Bronchial epithelial cell (primary cell): ENCODE results near the gene SESN2. TPM values are rescaled to one million over a fixed set of nuclear protein-coding genes. Genes with fewer than 3 reads are reported as not detected.

Experiments used
- DNase-seq: peaks from one replicate; pipeline ENCODE4 v3.0.0-alpha.2; 2010; ENCODE audit warnings: low read depth
- FAIRE-seq: peaks from 2 replicates; lab custom pipeline; 2011; peaks lifted over from hg19 to GRCh38; lab: Jason Lieb, UNC
- H3K27me3 ChIP-seq: 2 replicates; pipeline ENCODE4 v1.5.1; 2011; ENCODE audit warnings: low read length; ENCODE audit not compliant: control insufficient read depth, insufficient read depth
- H3K36me3 ChIP-seq: 2 replicates; pipeline ENCODE4 v1.5.1; 2011; ENCODE audit warnings: low read length; ENCODE audit not compliant: control insufficient read depth, insufficient read depth
- H3K4me3 ChIP-seq: 2 replicates; pipeline ENCODE4 v1.5.1; 2011; ENCODE audit warnings: mild to moderate bottlenecking, low read depth, low read length, control low read depth
- total RNA-seq: library from RNA; depleted of rRNA; stranded (reverse); fragments of >200 nt; gene quantifications from 2 replicates; pipeline ENCODE4 v1.2.1, GENCODE V29; 2014
- TF ChIP-seq, protein P1 (sequence below): IDR thresholded peaks from 2 replicates; pipeline ENCODE4 v1.5.1; 2011; ENCODE audit warnings: mild to moderate bottlenecking, moderate library complexity, low read length, control low read depth, inconsistent platforms; ENCODE audit not compliant: insufficient read depth, severe bottlenecking

Gene SESN2
- total RNA-seq, 1 donor from 2014 or later = 24.2 TPM

DNA sequence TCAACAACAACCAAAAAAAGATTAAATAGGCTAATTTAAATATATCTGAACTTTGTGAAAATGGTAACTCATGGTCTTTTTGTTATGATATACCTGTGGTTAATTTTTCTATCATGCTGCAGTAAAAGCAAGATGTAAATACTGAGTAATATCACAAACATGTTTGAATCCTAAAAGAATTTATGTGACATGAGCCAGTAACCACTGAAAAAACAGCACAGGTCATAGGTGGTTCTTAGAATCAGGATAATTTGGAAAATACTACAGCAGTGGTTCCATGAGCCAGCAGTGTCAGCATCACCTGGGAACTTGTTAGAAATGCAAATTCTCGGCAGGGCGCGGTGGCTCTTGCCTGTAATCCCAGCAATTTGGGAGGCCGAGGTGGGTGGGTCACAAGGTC lies 19.3 kb upstream of the SESN2 start:
- DNase-seq (no peak), FAIRE-seq (no peak)
- H3K4me3 ChIP-seq = no peak overlapping the region
- TF ChIP-seq, protein P1, sequence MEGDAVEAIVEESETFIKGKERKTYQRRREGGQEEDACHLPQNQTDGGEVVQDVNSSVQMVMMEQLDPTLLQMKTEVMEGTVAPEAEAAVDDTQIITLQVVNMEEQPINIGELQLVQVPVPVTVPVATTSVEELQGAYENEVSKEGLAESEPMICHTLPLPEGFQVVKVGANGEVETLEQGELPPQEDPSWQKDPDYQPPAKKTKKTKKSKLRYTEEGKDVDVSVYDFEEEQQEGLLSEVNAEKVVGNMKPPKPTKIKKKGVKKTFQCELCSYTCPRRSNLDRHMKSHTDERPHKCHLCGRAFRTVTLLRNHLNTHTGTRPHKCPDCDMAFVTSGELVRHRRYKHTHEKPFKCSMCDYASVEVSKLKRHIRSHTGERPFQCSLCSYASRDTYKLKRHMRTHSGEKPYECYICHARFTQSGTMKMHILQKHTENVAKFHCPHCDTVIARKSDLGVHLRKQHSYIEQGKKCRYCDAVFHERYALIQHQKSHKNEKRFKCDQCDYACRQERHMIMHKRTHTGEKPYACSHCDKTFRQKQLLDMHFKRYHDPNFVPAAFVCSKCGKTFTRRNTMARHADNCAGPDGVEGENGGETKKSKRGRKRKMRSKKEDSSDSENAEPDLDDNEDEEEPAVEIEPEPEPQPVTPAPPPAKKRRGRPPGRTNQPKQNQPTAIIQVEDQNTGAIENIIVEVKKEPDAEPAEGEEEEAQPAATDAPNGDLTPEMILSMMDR = no peak
- no peaks in the 10 kb centered on the region for H3K36me3 ChIP-seq
- H3K27me3 ChIP-seq = no peaks in the 10 kb centered on the region

DNA sequence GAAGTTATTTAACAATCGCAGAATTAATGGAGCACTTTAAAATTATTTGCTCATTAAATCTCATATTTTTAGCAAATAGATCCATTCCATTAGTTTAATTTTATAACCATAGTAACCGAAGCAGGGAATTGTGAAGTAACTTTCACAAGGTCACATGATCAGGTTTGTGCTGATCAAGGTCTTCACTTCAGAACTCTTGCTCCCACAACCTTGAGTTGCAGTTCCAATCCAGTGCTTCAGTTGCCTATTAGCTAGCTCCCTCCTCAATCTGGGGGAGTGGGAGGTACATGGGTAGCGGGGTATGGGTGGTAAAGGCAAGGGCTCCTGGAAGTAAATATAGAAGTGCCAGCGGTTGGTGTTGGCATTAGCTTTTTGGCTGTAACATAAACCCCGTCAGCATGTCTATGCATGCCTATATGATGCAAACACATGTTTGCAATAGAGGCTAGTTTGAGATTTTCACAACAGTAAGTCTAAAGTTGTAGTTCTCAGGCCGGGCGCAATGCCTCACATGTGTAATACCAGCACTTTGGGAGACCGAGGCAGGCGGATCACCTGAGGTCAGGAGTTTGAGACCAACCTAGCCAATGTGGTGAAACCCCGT lies 17.6 kb upstream of the SESN2 start:
- DNase-seq (peak; percentile 95), FAIRE-seq (no peak)
- H3K27me3 ChIP-seq = no peaks in the 10 kb centered on the region
- no peak overlapping the region for H3K4me3 ChIP-seq
- TF ChIP-seq, protein P1 = no peak
- H3K36me3 ChIP-seq = no peaks in the 10 kb centered on the region

DNA sequence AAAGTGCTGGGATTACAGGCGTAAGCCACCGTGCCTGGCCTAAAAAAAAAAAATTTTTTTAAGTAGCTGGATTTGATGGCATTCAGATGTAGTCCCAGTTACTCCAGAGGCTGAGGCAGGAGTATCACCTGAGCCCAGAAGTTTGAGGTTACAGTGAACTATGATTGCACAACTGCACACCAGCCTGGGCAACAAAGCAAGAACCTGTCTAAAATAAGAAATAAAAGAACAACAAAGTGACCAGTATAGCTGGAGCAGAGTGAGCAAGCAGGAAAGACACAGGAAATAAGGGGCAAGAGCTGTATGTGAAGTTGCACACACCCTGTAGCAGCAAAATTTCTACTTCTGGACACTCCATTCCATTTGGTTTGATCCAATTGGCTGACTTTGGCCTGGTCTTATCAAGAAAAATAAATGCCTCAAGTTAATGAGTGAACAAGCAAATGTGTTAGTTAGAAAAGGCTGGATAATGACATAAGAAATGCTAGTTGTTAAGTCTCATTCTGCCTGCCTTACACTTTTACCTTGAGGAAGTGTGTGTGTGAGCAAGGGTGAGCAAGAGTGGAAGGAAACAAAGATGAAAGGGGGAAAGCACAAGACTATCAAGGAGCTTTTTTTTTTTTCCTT lies 15.5 kb upstream of the SESN2 start:
- H3K27me3 ChIP-seq = no peaks in the 10 kb centered on the region
- peak; percentile 44 for DNase-seq
- no peaks in the 10 kb centered on the region for H3K36me3 ChIP-seq
- TF ChIP-seq, protein P1 = no peak
- no peak for FAIRE-seq
- no peak overlapping the region for H3K4me3 ChIP-seq

DNA sequence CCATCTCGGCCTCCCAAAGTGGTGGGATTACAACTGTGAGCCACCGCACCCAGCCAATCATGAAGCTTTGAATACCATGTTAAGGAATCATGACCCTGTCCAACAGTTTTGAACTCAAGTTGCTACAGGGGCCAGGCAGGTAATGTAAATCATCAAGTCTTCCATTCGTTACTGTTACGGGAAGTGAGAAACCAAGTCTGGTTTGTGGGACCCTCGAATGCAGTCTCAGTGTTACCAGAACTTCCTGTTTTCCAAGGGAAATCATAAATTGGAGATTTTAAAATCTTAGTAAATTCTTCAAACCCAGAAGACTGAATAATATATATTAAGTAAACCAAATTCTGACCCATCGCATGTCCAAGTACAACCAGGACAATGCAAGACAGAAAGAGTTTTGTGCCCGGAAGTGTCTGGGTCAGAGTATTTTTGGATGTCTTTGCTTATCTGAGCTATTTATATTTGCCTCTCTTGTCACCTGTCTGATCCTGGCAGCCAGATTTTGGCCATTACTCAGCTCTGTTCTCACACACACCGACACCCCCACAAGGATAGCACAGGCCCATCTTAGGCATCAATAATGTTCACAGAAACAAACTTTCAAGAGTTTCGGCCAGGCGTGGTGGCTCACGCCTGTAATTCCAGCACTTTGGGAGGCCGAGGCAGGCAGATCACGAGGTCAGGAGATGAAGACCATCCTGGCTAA lies 14.6 kb upstream of the SESN2 start:
- TF ChIP-seq, protein P1 = no peak
- FAIRE-seq = no peak
- Histone ChIP-seq H3K36me3 (no peaks in the 10 kb centered on the region), H3K27me3 (no peaks in the 10 kb centered on the region), H3K4me3 (no peak overlapping the region)
- no peak for DNase-seq

DNA sequence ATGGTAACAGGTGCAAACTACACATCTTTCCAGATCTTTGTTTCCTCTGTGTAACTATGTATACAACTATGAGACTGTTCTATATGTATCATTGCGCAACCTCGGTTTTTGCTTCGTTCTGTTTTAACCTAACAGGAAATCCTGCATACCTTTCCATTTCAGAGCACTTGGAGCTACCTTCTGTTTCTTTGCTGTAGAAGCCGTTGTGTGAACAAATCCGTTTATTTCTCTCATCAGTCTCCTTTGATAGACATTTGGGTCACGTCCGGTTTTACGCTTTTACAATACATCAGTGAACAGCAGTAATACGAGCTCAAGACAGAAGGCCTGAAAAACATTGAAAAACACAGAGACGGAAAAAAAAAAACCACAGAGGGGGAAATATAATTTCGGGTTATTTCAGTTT lies 12.9 kb upstream of the SESN2 start:
- peak; percentile 93 for DNase-seq
- peak overlapping the region; percentile 48 for H3K4me3 ChIP-seq
- no peaks in the 10 kb centered on the region for H3K27me3 ChIP-seq
- H3K36me3 ChIP-seq = no peaks in the 10 kb centered on the region
- TF ChIP-seq, protein P1 = no peak
- no peak for FAIRE-seq
